ENCODE data around the gene KCNK5.

- no peak for TF ChIP-seq EZH2 (IDR thresholded peaks at IDR 0.05; ENCODE audit: borderline replicate concordance, insufficient read depth, low read depth, low read length, poor library complexity, severe bottlenecking)
- no peak for TF ChIP-seq CTCF (IDR thresholded peaks at IDR 0.05)
Measured at GRCh38 chr6:39167321-39167720, 62.0 kb downstream of the KCNK5 start.
